SIG-M5 treated with dmso at 0.1 percent for 504 hours (cell line): Measurements from ENCODE around the gene KRT33A.
"Not testable (repeated sequence)": the region's sequence is repeated elsewhere in the genome, so short reads cannot be mapped to it uniquely, and the experiment has no call there.

ENCODE experiments used
- DNase-seq: peaks from one replicate; lab custom pipeline; 2025; ENCODE audit not compliant: unreplicated experiment; lab: John Stamatoyannopoulos, UW

Gene KRT33A

GRCh38 chr17:41350381-41350878, at the start of gene KRT33A:
Gene KRT33A, minus strand, starts transcription at chr17:41350828. Its CDS starts 61 bp downstream, at chr17:41350767.
- not testable (repeated sequence) for DNase-seq

DNA sequence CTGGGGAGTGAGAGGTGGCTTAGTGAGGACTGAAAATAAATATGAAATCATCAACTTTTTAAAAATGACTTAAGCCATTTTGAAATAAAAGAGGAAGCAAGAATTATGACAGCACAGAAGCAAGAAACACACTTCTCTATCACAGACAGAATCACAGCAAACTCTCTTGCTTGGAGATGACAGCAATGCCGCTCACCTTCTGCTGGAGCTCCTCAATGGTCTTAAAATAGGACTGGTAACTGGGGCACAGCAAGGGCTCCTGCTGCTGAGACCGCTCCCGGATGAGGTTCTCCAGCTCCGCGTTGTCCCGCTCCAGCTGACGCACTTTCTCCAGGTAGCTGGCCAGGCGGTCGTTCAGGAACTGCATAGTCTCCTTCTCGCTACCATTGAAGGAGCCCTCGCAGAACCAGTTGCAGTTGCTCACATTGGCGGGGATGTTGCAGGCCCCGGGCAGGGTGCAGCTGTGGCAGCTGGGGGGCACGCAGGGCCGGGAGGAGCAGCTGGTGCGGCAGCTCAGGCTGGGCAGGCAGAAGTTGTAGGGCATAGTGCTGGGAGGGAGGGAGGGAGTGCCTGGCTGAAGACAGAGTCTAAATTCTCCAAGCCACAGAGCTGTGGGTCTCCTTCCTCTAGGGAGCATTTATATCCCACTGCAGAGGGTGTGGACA, 46.5 kb upstream of the KRT33A start, which contains the start of gene KRT31:
TSS of gene KRT31 (minus strand) at position 613 of the 665 bp plus-strand sequence. CDS start at position 544, 69 bp downstream.
- peak; percentile 5 for DNase-seq

- DNase-seq = no peak
These were observed 45.7 kb upstream of the KRT33A start for GRCh38 chr17:41396340-41396739.

DNA sequence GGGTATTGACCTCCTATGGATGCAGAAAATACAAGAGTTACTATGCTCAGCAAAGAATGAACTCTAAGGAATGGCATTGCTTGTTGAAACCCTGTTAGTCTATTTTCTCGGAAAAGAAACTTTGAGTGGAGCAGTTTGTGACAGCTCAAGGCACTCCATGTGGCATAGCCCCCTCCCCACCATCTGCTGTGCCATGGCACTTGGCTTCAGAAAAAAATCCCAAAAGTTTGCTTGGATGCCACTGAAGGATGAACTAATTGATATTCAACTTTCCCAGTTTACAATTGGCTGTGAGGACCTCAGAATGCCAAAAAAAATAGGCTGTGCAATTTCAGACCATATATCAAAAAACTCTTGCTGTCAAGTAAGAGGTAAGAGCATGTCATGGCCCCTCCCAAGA, 45.0 kb upstream of the KRT33A start:
- no peak for DNase-seq

DNA sequence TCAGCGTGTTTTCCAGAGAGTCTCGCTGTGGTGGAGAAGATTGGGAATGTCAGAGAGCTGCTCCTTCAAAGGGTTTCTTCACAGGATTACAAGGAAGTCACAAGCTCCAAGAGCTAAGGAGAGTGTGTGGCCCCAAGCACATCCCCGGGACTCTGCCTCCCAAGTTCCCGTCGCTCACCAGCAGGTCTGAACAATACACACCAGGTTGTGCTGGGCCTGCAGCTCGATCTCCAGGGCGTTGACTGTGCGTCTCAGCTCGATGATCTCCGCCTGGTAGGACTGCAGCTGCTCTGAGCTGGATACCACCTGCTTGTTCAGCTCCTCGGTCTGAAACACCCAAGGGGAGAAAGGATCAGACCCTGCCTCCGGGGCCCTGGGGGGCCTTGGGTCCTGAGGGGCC, 44.4 kb upstream of the KRT33A start:
- not testable (repeated sequence) for DNase-seq

DNA sequence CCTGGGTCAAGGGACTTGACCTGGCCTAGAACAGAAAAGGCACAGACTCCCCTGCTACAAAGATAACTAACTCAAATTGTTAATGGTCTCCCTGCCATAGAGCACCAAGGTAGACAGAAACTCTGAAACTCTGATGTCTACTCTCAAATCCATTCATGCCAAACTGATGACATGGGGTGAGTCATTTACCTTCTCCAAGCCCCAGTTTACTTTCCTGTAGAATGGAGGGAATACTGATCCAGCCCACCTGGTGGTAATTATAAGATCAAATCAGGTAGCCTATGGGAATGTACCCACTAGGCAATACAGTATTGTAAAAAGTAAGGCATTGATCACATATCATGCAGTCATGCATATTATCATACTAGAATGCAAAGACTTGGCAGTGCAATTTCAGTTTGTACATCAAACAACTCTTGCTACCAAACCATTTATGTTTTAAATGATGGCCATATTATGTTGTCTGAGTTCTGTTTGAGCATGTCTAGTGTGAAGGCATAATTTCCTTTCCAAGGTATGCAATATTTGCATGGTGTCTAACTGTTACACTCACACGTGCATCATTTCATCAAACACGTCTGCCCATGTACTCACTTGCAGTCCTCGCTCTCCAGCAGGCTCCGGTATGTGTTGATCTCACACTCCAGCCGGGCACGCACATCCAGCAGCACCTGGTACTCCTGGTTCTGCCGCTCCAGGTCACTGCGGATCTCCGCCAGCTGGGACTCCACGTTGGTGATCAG, 43.8 kb upstream of the KRT33A start:
- DNase-seq = no peak

GRCh38 chr17:41393826-41394225, 43.2 kb upstream of the KRT33A start:
- DNase-seq = no peak

- no peak for DNase-seq
These were observed 42.7 kb upstream of the KRT33A start for GRCh38 chr17:41393294-41393693.

- DNase-seq = no peak
These were observed 41.6 kb upstream of the KRT33A start for GRCh38 chr17:41392278-41392677.

DNA sequence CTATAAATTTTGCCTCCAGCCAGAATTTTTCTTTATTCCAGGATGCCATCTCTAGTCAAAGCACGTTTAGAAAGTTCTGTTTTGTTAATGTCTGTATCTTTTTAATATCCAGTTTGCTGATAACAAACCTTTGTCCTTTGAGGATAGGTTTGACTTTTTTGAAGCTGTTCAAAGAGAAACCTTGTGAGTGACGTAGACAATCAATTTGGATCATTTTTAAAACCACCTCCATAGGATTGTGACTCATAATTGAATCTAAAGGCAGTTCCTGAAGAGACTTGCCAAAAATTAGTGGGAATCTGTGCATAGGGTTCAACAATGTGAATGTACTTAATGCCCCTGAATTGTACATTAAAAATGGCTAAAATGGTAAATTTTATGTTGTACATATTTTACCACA, 40.9 kb upstream of the KRT33A start:
- no peak for DNase-seq

DNA sequence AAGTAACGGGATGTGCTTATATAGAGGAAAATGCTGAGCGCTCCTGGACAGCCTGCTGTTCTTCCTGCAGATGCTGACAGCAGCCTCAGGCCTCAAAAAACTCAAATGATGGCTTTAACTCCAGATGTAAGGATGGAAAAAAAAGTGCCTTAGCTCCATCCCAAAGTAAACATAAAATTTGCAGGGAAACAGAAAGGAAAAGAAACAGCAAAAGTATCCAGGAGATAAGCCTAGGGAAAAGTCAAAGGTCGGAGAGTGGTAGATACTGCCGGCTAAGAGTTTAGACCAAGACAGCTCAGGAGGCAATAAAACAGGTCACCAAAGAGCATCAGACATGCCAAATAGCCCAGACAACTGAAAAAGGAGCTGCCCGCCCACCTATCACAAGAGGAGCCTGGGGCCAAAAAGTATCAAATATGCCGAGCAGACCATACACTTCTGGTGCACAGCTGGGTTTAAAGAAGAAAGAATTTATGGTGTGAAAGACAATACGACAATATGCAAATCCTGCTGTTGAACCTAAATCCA, 39.8 kb upstream of the KRT33A start:
- DNase-seq = no peak

GRCh38 chr17:41387670-41388069, 37.0 kb upstream of the KRT33A start:
- no peak for DNase-seq

- no peak for DNase-seq
These were observed 35.6 kb upstream of the KRT33A start for GRCh38 chr17:41386227-41386626.

- DNase-seq = peak; percentile 2
These were observed 33.1 kb upstream of the KRT33A start for GRCh38 chr17:41383690-41384089.

DNA sequence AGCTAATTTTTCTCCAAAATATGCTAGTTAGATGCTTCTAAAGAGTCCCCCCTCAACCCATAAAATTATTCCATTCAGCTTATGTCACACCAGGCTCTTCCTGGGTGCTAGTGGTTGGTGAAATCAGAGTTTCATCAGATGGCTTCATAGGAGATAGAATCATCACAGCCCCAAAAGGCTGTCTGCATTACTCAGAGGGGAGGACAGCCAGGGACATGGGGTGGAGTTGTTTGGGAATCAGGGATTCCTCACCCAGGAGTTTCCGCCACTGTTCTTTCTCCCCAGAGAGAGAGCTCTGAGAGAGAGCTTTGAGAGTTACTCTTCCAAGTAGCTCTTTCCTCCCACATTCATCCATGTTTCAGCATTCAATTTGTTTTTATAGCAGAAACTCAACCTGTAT, 31.8 kb upstream of the KRT33A start:
- no peak for DNase-seq

- DNase-seq = not testable (repeated sequence)
These were observed 31.3 kb upstream of the KRT33A start, which contains the start of gene KRT34 for GRCh38 chr17:41381943-41382342. Gene KRT34, minus strand, starts transcription at chr17:41382306. Its CDS starts 60 bp downstream, at chr17:41382246.

DNA sequence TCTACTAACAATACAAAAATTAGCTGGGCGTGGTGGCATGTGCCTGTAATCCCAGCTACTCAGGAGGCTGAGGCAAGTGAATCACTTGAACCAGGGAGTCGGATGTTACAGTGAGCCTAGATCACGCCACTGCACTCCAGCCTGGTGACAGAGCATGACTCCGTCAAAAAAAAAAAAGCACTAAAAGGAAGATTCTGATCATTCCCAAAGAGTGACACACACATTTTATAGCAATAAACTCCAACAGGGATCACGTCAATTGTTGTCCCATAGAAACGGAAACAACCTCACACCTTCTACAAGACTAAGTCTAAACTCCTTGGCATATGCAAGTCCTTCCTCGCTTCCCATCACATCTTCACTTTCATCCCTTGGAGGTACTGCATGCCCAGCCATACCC, 29.5 kb upstream of the KRT33A start:
- DNase-seq = not testable (repeated sequence)

DNA sequence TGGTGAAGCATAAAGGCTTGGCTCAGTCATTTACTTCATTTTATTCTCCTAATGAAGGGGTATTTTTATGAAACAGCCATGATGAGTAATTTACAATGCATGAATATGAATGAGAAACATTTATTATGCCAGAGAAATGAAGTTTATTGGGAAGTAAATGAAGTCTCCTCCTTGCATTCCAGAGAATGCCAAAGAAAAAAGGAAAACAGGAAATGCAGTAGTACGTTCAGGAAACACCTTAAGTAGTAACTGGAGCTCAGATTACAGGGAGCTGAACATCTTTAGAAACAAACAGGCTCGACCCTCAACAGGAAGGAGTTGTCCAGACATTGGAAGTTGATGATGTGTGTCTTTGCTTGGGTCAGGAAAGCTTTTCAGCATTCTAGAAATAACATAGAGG, 26.9 kb upstream of the KRT33A start:
- DNase-seq = no peak

DNA sequence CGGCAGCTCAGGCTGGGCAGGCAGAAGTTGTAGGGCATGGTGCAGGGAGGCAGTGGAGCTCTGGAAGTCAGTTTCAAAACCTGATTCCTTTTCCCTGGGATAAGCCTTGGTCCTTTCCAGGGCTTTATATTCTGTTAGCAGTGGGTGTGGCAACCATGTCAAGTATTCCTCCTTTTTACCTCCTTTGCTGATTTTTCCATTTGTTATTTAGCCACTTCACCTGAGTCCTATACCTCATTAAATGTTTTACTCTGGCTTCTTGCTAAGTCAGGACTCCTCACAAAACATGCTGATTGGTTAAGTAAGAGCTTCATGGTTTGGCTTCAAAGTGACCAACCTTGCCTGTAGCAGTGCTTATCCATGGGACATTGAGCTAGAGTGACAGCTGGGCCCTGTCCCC, 19.1 kb upstream of the KRT33A start, which contains the start of gene KRT33B:
TSS of gene KRT33B (minus strand) at position 101 of the 400 bp plus-strand sequence. CDS start at position 38, 63 bp downstream.
- DNase-seq = no peak

GRCh38 chr17:41369023-41369422, 18.4 kb upstream of the KRT33A start:
- DNase-seq = no peak

DNA sequence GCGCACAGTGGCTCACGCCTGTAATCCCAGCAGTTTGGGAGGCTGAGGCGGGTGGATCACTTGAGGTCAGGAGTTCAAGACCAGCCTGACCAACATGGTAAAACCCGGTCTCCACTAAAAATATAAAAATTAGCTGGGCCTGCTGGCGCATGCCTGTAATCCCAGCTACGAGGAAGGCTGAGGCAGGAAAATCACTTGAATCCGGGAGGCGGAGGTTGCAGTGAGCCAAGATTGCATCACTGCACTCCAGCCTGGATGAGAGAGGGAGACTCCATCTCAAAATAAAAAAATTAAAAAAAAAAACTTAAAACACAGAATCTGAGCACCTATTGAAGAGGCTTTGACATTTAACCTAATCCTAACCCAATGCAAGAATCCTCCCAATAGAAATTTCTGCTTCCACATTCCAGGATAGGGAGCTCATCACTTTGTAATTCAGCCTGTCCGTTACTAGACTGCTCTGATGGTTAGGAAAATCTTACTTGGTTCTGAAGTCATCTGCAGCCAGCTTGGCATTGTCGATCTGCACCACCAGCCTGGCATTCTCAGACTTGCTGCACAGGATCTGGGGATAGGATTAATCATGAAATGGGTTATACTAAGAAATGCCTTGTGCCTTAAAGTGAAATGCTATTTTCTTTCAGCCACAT, 16.9 kb upstream of the KRT33A start:
- no peak for DNase-seq
